K562 (cell line): ENCODE data around the gene TUBB6. TPM values are rescaled to one million over a fixed set of nuclear protein-coding genes. Genes with fewer than 3 reads are reported as not detected.

Experiments used
- HDAC2 ChIP-seq: fragments of 450-650 bp; IDR thresholded peaks from 2 replicates; pipeline ENCODE4 v1.6.1; 2016; ENCODE audit warnings: mild to moderate bottlenecking
- MLLT1 ChIP-seq, 2 experiments: fragments of 450-650 bp; IDR thresholded peaks; 2 replicates each; pipeline ENCODE4 v1.6.1; 2016
- NCOA1 ChIP-seq: fragments of 450-650 bp; IDR thresholded peaks from 2 replicates; pipeline ENCODE4 v1.6.1; 2016; ENCODE audit warnings: low read depth
- POLR2H ChIP-seq: IDR thresholded peaks from 2 replicates; pipeline ENCODE4 v1.6.1; 2016; ENCODE audit warnings: missing genetic modification characterization, low read depth, mild to moderate bottlenecking, control low read depth, missing compliant biosample characterization, moderate library complexity
- TOE1 ChIP-seq, 2 experiments: fragments of 450-650 bp in 1 of 2; sonication (generic) in 1 of 2; formaldehyde crosslinking in 1 of 2; IDR thresholded peaks; 2 replicates each; pipeline versions ENCODE4 v1.7.1 to v1.8.0; 2016 to 2022; ENCODE audit warnings: borderline replicate concordance in 2 of 2, mild to moderate bottlenecking in 2 of 2, antibody characterized with exemption in 1 of 2, inconsistent platforms in 1 of 2, low read depth in 1 of 2, missing genetic modification reagents in 1 of 2, moderate library complexity in 1 of 2
- UBTF ChIP-seq, 2 experiments: IDR thresholded peaks; 2 replicates each; pipeline ENCODE4 v1.6.1; 2012; ENCODE audit warnings: improper control_type of control experiment in 2 of 2, low read depth in 2 of 2, low read length in 2 of 2, borderline replicate concordance in 1 of 2
- ZBTB7A ChIP-seq: IDR thresholded peaks from 2 replicates; pipeline ENCODE4 v1.6.1; 2011; ENCODE audit warnings: low read depth, mild to moderate bottlenecking, low read length, moderate library complexity, borderline replicate concordance; ENCODE audit not compliant: control insufficient read depth
- polyA plus RNA-seq, 8 experiments: library from polyadenylated mRNA; depleted of rRNA in 4 of 8; stranded (reverse) in 5 of 8; unstranded in 3 of 8; fragments of >200 nt; fragmentation: Nextera tagmentation in 2 of 8; fragmentation: Illumina TruSeq in 1 of 8; extraction: Ambion mirVana in 2 of 8; extraction: Trizol in 1 of 8; gene quantifications; 2 replicates each; pipeline versions ENCODE4 v1.2.1 to v1.2.3, GENCODE V29; 2011 to 2014; ENCODE audit warnings: inconsistent platforms in 1 of 8, missing spikeins in 1 of 8
- total RNA-seq, 7 experiments: library from RNA; depleted of rRNA in 6 of 7; stranded (reverse); fragments of >200 nt in 6 of 7; fragmentation: Illumina TruSeq in 2 of 7; extraction: Trizol in 2 of 7; gene quantifications; 2 replicates each; pipeline versions ENCODE4 v1.2.1 to v1.2.3, GENCODE V29; 2011 to 2021; ENCODE audit warnings: low replicate concordance in 1 of 7
- TF ChIP-seq, protein P1 (sequence below): fragments of 250-450 bp; sonication (Bioruptor Pico); IDR thresholded peaks from 2 replicates; pipeline ENCODE4 v1.8.0; 2021; ENCODE audit warnings: moderate library complexity, mild to moderate bottlenecking, inconsistent platforms

The TUBB6 gene
- total and polyA plus RNA-seq, 9 of the 15 experiments (the other 6 are each of a cell fraction or from before 2014, with no cell fraction given) = 43.9 to 404 (median 81.1) TPM

DNA sequence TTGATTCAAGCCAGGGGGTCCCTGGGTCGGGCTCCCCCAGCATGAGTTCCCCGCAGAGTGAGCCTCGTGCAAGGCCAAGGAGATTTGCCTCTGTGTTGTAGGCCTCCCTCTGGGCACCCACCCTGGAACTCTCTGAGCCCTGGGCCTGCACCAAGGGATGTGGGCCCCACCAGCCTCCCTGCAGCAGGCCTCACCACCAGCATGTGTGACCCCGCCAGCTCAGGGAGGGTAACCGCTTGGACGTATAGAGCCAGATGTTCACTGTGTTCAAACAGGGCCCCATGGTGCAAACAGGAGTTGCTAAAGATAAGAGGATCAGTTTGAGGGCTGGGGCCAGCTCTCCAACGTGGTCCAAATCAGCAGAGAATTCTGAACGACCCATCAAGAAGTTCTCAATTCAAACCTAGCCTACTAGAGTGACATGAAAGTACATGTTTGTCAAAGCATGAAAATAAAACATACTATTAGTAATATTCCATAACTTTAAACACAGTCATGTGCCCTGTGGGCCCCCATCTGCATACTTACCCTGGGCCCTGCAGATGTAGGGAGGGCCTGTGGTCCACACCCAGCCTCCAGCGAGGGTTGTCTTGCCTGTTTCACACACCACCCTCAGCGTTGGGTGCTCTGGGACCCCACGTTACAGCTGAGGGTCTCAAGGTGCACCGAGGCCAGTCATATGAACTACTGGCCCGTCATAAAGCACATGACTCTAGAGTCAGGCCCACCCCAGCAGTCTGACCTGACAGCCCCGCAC is 5.5 kb upstream of the TUBB6 start (continued):
- peak in 1 of 2 experiments; percentile 25; a peak in 1 of 4 replicates for TF ChIP-seq MLLT1 (IDR thresholded peaks at IDR 0.05)
- TF ChIP-seq ZBTB7A = no peak
- TF ChIP-seq TOE1 (IDR thresholded peaks at IDR 0.05; ENCODE audit: borderline replicate concordance) = peak; percentile 34; the same call in 1 of the 2 replicates
- no peak for TF ChIP-seq TOE1 (CRISPR knock-in tag; IDR thresholded peaks at IDR 0.05; ENCODE audit: borderline replicate concordance, low read depth)
- peak; percentile 43; the same call in 1 of the 2 replicates for TF ChIP-seq NCOA1
- TF ChIP-seq, protein P1, sequence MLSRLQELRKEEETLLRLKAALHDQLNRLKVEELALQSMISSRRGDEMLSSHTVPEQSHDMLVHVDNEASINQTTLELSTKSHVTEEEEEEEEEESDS (CRISPR knock-in tag) = no peak
- 0 out of 2 replicates have a peak, but pooled peaks have one; percentile 40 for TF ChIP-seq HDAC2
- peak in 1 of 2 experiments; percentile 61; a peak in 1 of 4 replicates for TF ChIP-seq UBTF (IDR thresholded peaks at IDR 0.05; ENCODE audit: borderline replicate concordance in 1 of 2, low read depth in 2 of 2, low read length in 2 of 2)
- TF ChIP-seq POLR2H (tag) = no peak
